HG03139 (cell line): ENCODE measurements around the gene ADAMTS3.
A peak's percentile ranks its signal among the peaks of the same experiment; 100 is the strongest.
"Not testable (repeated sequence)": the region's sequence is repeated elsewhere in the genome, so short reads cannot be mapped to it uniquely, and the experiment has no call there.

Experiments
- ATAC-seq: cut with Tn5 transposase; IDR thresholded peaks from one replicate; pipeline ENCODE4 v1.9.1; 2021; ENCODE audit not compliant: unreplicated experiment

The ADAMTS3 gene

GRCh38 chr4:72553540-72554337, 15.3 kb downstream of the ADAMTS3 start:
- no peak for ATAC-seq

DNA sequence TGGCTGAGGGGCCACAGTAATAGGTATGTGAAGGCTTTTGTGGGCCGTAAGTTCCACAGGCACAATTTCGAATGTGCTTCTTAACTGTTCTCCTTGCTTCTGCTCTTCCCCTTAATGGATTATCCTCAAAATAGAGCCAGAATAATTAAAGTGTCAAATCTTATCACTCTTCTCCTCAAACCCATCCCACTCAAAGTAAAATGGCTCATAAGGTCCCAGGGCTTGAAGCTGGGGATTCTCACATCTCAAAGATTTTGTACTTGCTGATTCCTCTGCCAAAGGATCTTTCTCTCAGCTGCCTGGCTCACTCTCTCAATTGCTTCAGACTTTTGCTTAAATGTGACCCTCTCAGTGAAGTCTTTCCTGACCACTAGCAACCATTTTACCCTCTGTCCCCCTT, 16.6 kb downstream of the ADAMTS3 start:
- no peak for ATAC-seq

- ATAC-seq, result no peak
Observed at GRCh38 chr4:72546456-72546855, 22.6 kb downstream of the ADAMTS3 start.

- not testable (repeated sequence) for ATAC-seq
Observed at GRCh38 chr4:72540694-72541093, 28.3 kb downstream of the ADAMTS3 start.

DNA sequence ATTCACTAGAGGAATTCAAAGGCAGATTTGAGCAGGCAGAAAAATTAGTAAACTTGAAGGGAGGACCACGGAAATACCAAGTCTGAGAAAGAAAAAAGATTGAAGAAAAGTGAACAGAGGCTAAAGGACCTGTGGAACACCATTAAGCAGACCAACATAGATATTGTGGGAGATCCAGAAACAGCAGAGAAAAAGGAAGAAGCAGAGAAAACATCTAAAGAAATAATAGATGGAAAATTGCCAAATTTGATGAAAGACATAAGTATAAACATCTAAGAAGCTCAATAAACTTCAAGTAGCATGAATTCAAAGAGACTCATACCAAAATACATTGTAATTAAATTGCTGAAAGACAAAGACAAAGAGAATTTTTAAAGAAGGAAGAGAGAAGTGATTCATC, 31.0 kb downstream of the ADAMTS3 start:
- no peak for ATAC-seq

GRCh38 chr4:72536443-72536842, 32.6 kb downstream of the ADAMTS3 start:
- no peak for ATAC-seq

DNA sequence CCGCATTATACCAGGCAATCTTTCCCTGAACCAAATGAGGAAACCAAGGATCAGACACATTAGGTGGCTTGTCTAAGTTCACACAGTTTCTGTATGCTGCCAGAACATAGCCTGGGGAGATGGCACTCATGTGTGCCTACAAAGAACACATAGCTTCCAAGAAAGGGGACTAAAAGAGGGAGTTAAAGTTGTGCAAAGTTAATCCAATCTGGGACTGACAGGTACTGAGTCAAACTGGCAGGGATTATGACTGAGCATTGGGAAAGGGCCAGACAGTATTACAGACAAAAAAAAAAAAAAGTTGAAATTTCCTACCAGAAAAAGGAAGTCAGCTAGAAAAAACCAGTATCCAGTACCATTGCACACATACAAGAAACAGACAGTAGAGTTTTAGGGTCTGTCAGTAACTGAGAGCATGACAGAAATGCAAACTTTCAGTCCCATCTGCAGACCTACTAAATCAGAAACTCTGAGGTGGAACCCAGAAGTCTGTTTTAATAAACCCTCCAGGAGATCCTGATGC, 37.2 kb downstream of the ADAMTS3 start:
- ATAC-seq, result no peak

DNA sequence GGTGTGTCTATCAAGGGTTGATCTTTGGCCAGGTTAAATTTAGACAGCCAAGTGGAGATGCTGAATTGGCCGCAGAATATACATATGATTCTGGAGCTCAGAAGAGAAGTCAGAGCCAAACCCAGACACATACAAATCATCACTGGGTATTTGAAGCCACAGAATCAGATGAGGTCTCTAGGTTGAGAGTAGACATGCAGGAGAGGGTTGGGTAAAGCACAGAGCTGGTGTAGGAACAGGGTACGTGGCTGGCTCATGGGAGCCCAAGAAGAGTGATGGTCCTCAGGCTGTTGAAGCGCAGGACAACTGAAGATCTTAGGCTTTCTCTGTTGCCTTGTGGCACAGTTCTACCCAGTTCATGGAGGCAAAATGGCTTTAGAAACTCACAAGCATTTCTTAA, 37.7 kb downstream of the ADAMTS3 start:
- ATAC-seq, result no peak

DNA sequence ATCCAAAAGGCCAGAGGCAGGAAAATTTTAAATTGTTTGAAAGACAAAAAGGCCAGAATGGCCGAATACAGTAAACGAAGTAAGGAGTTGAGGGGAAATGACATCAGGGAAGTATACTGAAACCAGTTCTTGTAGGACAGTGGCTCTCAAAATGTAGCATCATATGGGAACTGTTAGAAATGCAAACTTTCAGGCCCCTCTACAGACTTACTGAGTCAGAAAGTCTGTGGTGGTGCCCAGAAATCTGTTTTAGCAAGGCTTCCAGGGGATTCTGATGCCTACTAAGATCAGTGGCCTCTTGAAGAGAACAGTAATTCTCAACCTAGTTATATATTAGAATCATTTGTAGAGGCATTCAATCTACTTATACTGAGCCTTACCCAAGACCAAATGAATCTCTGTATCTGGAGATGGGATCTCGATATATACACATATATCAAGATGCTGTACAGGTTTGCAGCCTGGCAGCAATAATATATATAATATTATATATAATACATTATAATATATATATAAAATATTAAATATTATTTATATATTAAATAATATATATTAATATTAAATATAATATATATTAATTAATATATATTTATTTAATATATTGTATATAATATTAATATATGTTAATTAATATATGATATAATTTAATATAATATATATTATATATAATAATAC, 39.7 kb downstream of the ADAMTS3 start:
- ATAC-seq, result no peak

GRCh38 chr4:72527038-72527646, 41.9 kb downstream of the ADAMTS3 start:
- no peak for ATAC-seq

GRCh38 chr4:72525938-72526337, 43.1 kb downstream of the ADAMTS3 start:
- ATAC-seq, result no peak

- no peak for ATAC-seq
Observed at GRCh38 chr4:72522440-72522839, 46.6 kb downstream of the ADAMTS3 start.

GRCh38 chr4:72513227-72513626, 55.8 kb downstream of the ADAMTS3 start:
- ATAC-seq, result no peak

- no peak for ATAC-seq
Observed at GRCh38 chr4:72507860-72508419, 61.1 kb downstream of the ADAMTS3 start.

DNA sequence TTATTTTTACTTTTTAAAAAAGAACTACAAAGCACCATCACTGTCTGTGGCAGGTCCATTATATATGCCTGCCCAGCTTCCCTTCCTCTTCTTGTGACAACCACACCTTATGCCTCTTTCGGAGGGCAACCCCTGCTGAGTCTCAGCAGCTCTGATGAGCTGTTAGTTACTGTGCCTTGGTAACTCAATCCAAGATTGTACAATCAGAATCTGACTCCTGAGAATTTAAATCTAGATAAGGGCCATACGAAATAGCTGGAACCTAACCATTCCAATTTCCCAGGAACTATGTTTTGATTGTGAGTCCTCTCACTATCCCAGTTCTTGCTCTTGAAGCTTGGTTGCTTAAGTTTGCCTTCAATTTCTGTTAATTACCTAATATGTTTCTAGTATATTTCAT, 61.9 kb downstream of the ADAMTS3 start:
- ATAC-seq, result no peak

- ATAC-seq, result peak; percentile 75
Observed at GRCh38 chr4:72505314-72505744, 63.7 kb downstream of the ADAMTS3 start.

- ATAC-seq, result no peak
Observed at GRCh38 chr4:72500214-72500613, 68.8 kb downstream of the ADAMTS3 start.

- ATAC-seq, result no peak
Observed at GRCh38 chr4:72496119-72496518, 72.9 kb downstream of the ADAMTS3 start.

DNA sequence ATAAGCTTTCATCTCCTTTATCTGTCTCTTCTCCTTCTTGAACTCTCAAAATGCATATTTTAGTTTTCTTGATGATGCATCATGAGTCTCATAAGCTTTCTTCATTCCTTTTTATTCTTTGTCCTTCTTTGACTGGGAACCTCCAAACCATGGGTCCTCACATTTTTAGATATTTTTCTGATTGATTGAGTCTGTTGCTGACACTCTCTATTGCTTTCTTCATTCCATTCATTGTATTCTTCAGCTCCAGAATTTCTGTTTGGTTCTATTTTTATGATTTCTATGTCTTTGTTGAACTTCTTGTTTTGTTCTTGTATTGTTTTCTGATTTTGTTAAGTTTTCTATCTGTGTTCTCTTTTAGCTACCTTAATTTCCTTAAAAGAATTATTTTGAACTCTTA, 74.9 kb downstream of the ADAMTS3 start:
- no peak for ATAC-seq

GRCh38 chr4:72489267-72489666, 79.8 kb downstream of the ADAMTS3 start:
- no peak for ATAC-seq

DNA sequence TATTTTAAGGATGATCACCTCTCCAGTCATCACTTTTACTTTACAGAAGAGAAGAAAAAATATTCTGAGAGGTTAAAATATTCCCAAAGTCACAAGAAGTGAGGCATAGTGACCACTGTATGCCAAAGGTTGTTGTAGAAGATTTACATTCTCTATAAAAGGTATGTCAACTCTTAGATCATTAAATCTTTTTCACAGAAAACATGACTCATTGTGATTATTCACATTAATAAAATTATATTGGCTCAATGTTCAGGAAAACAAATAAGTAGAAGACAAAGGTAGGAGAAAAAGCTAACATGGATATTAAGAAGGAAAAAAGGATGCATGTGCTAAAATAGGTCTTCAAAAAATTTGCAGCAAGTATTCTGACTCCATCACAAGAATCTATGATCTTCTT, 82.0 kb downstream of the ADAMTS3 start:
- ATAC-seq, result no peak

DNA sequence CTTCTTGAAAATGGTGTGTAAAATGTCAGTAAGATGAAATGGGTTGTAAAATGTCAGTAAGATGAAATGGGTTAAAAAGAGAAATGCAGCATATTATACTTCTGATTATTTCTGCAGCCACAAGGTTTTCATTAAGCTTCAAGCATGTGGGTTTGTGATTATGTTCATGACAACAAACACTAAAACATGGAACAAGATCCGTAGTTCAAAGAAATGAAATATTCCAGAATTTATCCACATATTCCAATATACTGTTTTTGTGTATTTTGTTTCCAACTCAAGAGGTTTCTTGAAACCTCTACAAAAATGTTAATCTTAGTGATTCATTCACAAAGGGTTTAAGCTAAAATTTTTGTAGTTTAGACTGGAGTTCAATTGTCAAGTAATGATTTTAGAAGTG, 84.0 kb downstream of the ADAMTS3 start:
- no peak for ATAC-seq
